Measurements from ENCODE around the gene ESPNL. TPM values are rescaled to one million over a fixed set of nuclear protein-coding genes. Genes with fewer than 3 reads are reported as not detected.

The ESPNL gene
- total and polyA plus RNA-seq, 7 donors, result 0.04 to 0.32 (median 0.16) TPM; not detected in 1

DNA sequence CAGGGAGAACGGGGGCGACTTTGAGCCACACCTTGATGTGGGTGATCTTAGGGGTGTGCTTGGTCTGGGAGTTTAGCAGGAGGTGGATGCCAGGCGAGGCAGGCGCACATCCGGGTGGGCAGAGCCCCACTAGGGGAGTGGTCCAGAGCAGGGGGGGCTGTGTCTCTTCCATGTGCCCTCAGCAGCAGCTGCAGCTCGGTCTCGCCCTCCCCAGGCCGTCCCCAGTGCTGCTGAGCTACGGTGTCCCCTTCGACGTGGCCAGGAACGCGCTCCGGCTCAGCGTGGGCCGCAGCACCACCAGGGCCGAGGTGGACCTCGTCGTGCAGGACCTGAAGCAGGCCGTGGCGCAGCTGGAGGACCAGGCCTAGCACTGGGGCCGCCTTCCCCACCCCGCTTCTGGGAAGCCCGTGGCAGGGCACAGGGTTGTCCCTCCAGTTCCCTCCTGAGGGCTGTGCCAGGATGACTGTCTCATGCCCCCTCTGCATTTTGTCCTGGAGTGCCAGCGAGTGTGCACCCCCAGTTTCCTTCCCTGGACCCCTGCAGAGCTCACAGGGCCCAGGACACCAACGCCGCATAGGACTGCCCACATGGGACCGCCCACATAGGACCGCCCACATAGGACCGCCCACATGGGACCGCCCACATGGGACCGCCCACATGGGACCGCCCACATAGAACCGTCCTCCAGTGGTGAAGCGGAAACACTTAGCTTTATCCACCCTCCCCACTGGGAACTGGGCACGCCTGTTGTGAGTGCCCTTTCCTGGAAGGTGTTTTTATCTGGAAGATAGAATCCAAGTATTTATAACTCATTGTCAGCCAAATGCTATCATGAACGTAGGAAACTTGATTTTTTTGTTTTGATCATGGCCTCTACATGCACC is 1.9 kb upstream of the ESPNL start:
- no peak overlapping the region for H3K4me3 ChIP-seq
- H3K9me3 ChIP-seq, result no peaks in the 10 kb centered on the region
- H3K36me3 ChIP-seq (ENCODE audit: insufficient read depth in 1 of 2, low read depth in 1 of 2), result no peaks in the 10 kb centered on the region
- intact Hi-C loops (cut with DNase I), result no loop called here
- 79 to 84% (median 81%) methylated on average over 31 to 37 of the region's 37 CpGs for WGBS, 3 donors
- H3K4me1 ChIP-seq, result no peaks in the 10 kb centered on the region
- H3K27me3 ChIP-seq (ENCODE audit: insufficient read depth in 3 of 3, low read length in 2 of 3), result no peaks in the 10 kb centered on the region
- TF ChIP-seq, protein P1, sequence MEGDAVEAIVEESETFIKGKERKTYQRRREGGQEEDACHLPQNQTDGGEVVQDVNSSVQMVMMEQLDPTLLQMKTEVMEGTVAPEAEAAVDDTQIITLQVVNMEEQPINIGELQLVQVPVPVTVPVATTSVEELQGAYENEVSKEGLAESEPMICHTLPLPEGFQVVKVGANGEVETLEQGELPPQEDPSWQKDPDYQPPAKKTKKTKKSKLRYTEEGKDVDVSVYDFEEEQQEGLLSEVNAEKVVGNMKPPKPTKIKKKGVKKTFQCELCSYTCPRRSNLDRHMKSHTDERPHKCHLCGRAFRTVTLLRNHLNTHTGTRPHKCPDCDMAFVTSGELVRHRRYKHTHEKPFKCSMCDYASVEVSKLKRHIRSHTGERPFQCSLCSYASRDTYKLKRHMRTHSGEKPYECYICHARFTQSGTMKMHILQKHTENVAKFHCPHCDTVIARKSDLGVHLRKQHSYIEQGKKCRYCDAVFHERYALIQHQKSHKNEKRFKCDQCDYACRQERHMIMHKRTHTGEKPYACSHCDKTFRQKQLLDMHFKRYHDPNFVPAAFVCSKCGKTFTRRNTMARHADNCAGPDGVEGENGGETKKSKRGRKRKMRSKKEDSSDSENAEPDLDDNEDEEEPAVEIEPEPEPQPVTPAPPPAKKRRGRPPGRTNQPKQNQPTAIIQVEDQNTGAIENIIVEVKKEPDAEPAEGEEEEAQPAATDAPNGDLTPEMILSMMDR (IDR thresholded peaks at IDR 0.05), result no peak
- ATAC-seq (peak; percentile 66 to 89 (median 82)), DNase-seq (peak; percentile 52 to 66)
- H3K27ac ChIP-seq, result no peak overlapping the region

DNA sequence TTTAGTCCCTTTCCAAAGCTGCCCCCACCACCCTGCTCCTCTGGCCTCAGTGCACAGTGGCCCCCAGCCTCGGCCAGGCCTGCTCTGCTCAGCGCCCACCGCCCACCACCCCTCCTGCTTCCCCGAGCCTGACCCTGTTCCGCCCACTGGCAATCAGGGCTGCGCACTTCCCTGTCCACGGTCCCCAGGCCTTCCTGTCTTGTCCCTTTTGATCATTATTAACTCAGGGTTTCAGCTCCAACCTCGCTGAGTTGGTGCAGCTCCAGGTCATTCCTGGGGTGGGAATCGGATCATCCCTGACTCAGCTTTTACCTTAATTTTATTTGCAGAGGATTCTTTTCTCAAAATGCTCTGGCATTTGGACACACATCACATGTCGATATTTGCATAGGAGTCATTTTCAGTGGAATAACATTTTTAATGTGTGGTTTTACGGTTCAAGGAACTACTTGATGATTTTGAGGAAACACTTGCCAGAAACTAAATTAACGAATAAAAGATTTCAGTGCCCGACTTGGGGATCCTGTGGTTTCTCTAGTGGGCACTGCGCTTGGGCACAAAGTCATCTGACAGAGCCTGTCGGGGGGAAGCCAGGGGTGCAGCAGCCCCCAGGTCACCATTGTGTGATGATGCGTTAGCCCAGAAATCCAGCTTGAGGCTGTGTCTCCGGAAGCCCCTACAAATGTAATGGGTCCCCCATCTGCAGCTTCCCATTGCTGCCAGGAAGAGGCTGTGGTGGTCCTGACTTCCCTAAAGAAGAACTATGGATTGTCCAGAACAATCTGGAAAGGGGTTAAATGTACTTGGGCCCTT is 1.0 kb upstream of the ESPNL start:
- no peaks in the 10 kb centered on the region for H3K36me3 ChIP-seq (ENCODE audit: insufficient read depth in 1 of 2, low read depth in 1 of 2)
- WGBS, 3 donors, result 79 to 82% (median 82%) methylated on average over 17 of the region's 17 CpGs
- ATAC-seq (no peak), DNase-seq (peak; percentile 14 to 30)
- H3K9me3 ChIP-seq, result no peaks in the 10 kb centered on the region
- intact Hi-C loops (cut with DNase I), result no loop called here
- H3K4me3 ChIP-seq, result no peak overlapping the region
- H3K27ac ChIP-seq, result no peak overlapping the region
- TF ChIP-seq, protein P1 (IDR thresholded peaks at IDR 0.05), result no peak
- H3K4me1 ChIP-seq, result no peaks in the 10 kb centered on the region
- no peaks in the 10 kb centered on the region for H3K27me3 ChIP-seq (ENCODE audit: insufficient read depth in 3 of 3, low read length in 2 of 3)

DNA sequence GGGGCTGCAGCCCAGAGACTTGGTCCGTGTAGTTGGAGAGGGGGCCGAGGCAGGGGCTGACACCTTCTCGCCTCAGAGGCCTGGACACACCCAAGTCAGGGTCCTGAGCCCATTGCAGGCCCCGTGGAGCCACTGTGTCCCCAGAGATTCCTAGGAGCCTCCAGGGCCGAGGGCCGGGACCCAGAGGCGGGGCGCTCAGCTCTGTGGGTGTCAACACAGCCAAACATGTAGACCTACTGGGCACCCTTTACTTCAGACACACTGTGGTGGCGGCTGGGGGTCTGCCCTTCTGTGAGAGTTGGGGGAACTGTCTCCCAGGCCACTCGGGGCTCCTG is 459 bp upstream of the ESPNL start:
- ATAC-seq, result no peak
- no peaks in the 10 kb centered on the region for H3K27me3 ChIP-seq (ENCODE audit: insufficient read depth in 3 of 3, low read length in 2 of 3)
- 78 to 83% (median 82%) methylated on average over 10 of the region's 10 CpGs for WGBS, 3 donors
- TF ChIP-seq, protein P1 (IDR thresholded peaks at IDR 0.05), result no peak
- peak in 1 of 2 donors; percentile 47 for DNase-seq
- no peaks in the 10 kb centered on the region for H3K9me3 ChIP-seq
- H3K4me1 ChIP-seq, result no peaks in the 10 kb centered on the region
- no peaks in the 10 kb centered on the region for H3K36me3 ChIP-seq (ENCODE audit: insufficient read depth in 1 of 2, low read depth in 1 of 2)
- no peak overlapping the region for H3K27ac ChIP-seq
- intact Hi-C loops (cut with DNase I), result no loop called here
- H3K4me3 ChIP-seq, result no peak overlapping the region

DNA sequence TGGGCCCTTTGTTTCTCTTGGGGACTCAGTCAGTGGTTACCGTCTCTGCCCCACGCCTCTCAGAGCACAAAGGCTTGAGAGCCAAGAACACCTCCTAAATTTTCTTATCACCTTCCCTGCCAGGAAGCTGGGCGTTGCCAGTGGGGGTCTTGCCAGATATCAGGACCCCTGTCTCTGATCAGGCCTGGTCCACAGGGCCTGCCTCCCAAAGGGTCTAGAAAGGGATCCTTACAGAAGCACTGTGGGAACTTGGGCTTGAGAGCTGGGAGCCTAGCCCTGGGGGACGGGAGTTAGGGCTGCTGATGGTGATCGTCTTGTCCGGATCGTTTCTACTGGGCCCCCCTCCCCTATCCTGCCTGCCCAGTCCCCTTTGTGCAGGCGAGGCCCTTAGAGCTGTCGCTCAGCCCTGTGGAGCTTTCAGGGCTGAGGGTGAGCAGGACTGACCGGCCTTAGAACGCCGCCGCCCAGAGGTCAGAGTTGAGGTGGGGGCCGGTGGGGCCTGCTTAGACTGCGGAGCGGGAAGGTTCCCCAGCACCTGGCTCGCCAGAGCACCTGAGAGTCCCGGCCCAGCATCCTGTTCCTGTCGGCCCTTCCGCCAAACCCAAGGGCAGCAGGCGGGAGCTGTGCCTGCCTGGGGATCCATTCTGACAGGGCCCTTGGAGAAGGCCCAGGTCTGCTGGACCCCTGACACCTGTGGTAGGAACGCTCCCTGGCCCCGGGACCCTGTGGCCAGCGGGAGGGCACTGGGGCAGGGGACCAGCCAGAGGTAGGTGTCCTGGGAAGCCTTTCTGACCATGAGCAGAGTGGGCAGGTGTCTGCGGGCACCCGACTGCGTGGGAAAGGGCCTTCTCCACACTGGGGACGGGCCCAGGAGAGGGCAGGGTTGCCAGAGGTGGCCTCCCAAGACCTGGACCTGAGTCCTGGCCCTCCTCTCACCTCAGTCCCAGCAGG is 956 bp downstream of the ESPNL start:
- Histone ChIP-seq H3K4me3 (no peak overlapping the region), H3K27me3 (ENCODE audit: insufficient read depth in 3 of 3, low read length in 2 of 3) (no peaks in the 10 kb centered on the region), H3K9me3 (no peaks in the 10 kb centered on the region), H3K4me1 (no peaks in the 10 kb centered on the region), H3K36me3 (ENCODE audit: insufficient read depth in 1 of 2, low read depth in 1 of 2) (no peaks in the 10 kb centered on the region), H3K27ac (no peak overlapping the region)
- ATAC-seq (no peak), DNase-seq (peak; percentile 12 to 49)
- 86 to 89% (median 87%) methylated on average over 25 to 28 of the region's 28 CpGs for WGBS, 3 donors
- intact Hi-C loops (cut with DNase I), result no loop called here
- TF ChIP-seq, protein P1 (IDR thresholded peaks at IDR 0.05), result no peak

Measured in psoas muscle (tissue), 8 donors.